HepG2 (cell line): ENCODE results near the gene SHC1. TPM values are rescaled to one million over a fixed set of nuclear protein-coding genes. Genes with fewer than 3 reads are reported as not detected.

ENCODE experiments used
- HMGXB3 ChIP-seq: sonication (generic); formaldehyde crosslinking; IDR thresholded peaks from 2 replicates; pipeline ENCODE4 v1.4.0; 2020; ENCODE audit warnings: missing genetic modification reagents, borderline replicate concordance
- KLF12 ChIP-seq: sonication (generic); formaldehyde crosslinking; IDR thresholded peaks from 2 replicates; pipeline ENCODE4 v1.4.0; 2020; ENCODE audit warnings: missing genetic modification reagents, borderline replicate concordance
- MATR3 ChIP-seq: sonication (generic); formaldehyde crosslinking; IDR thresholded peaks from 2 replicates; pipeline ENCODE4 v1.4.0; 2020; ENCODE audit warnings: missing genetic modification reagents
- MLXIP ChIP-seq: sonication (generic); formaldehyde crosslinking; IDR thresholded peaks from 2 replicates; pipeline ENCODE4 v1.9.0; 2021; ENCODE audit warnings: missing genetic modification reagents, borderline replicate concordance
- MTA1 ChIP-seq: sonication (generic); formaldehyde crosslinking; IDR thresholded peaks from 2 replicates; pipeline ENCODE4 v1.4.0; 2020; ENCODE audit warnings: missing genetic modification reagents, mild to moderate bottlenecking, borderline replicate concordance
- SKI ChIP-seq: fragments of 450-650 bp; IDR thresholded peaks from one replicate; pipeline ENCODE4 v1.6.1; 2018; ENCODE audit warnings: mild to moderate bottlenecking; ENCODE audit not compliant: partially characterized antibody
- TGIF2 ChIP-seq: IDR thresholded peaks from 2 replicates; pipeline ENCODE4 v1.6.1; 2016; ENCODE audit warnings: control low read depth, missing compliant biosample characterization
- ZFYVE20 ChIP-seq: sonication (generic); formaldehyde crosslinking; IDR thresholded peaks from 2 replicates; pipeline ENCODE4 v1.8.0; 2023; ENCODE audit warnings: low read depth, mild to moderate bottlenecking, moderate library complexity, missing genetic modification reagents, borderline replicate concordance
- ZNF318 ChIP-seq: sonication (generic); formaldehyde crosslinking; IDR thresholded peaks from 2 replicates; pipeline ENCODE4 v1.4.0; 2020; ENCODE audit warnings: mild to moderate bottlenecking, missing genetic modification reagents
- ZNF335 ChIP-seq: sonication (generic); formaldehyde crosslinking; IDR thresholded peaks from 2 replicates; pipeline ENCODE4 v1.4.0; 2020; ENCODE audit warnings: missing genetic modification reagents
- ZNF709 ChIP-seq: sonication (generic); formaldehyde crosslinking; IDR thresholded peaks from 2 replicates; pipeline ENCODE4 v1.5.0; 2020; ENCODE audit warnings: mild to moderate bottlenecking, missing genetic modification reagents
- polyA plus RNA-seq, 8 experiments: library from polyadenylated mRNA; depleted of rRNA in 3 of 8; stranded (reverse) in 7 of 8; unstranded in 1 of 8; fragments of >200 nt; fragmentation: Illumina TruSeq in 4 of 8; extraction: Trizol in 4 of 8; gene quantifications; 2 replicates each; pipeline versions ENCODE4 v1.2.1 to v1.2.3, GENCODE V29; 2011 to 2016; ENCODE audit warnings: low read depth in 4 of 8, missing spikeins in 1 of 8, mixed read lengths in 1 of 8; ENCODE audit not compliant: insufficient read depth in 1 of 8
- total RNA-seq, 5 experiments: library from RNA; depleted of rRNA; stranded (reverse); fragments of >200 nt; fragmentation: Illumina TruSeq; extraction: Trizol; gene quantifications; 2 replicates each; pipeline ENCODE4 v1.2.3, GENCODE V29; 2016; ENCODE audit warnings: low read depth in 1 of 5

SHC1 gene
- total and polyA plus RNA-seq, 2 of the 13 experiments (the other 11 are each of a cell fraction or from before 2014, with no cell fraction given) = 52.0 to 137 TPM

GRCh38 chr1:154961207-154962155 lies 9.1 kb downstream of the SHC1 start, which contains the start of gene PYGO2 (continued):
- TF ChIP-seq ZFYVE20 (CRISPR knock-in tag) (no peak; the same call in 1 of the 2 replicates), ZNF318 (CRISPR knock-in tag) (no peak; the same call in 1 of the 2 replicates), SKI (peak; percentile 74), ZNF709 (no peak; the same call in 1 of the 2 replicates), ZNF335 (CRISPR knock-in tag) (no peak), MTA1 (peak; percentile 86; the same call in 1 of the 2 replicates), MLXIP (CRISPR knock-in tag) (no peak), MATR3 (no peak), TGIF2 (CRISPR knock-in tag) (no peak), HMGXB3 (CRISPR knock-in tag) (peak; percentile 15; the same call in 1 of the 2 replicates), KLF12 (CRISPR knock-in tag) (peak; percentile 56; the same call in 1 of the 2 replicates)
